H9 (cell line): ENCODE results near the gene CD244. TPM values are rescaled to one million over a fixed set of nuclear protein-coding genes. Genes with fewer than 3 reads are reported as not detected.

Experiments
- DNase-seq: peaks from one replicate; pipeline ENCODE4 v3.0.0-alpha.2; 2017
- H2AFZ ChIP-seq: one replicate; pipeline ENCODE4 v1.6.1; 2013; ENCODE audit warnings: mild to moderate bottlenecking, low read length, control low read depth, moderate library complexity
- H2AK5ac ChIP-seq: 2 replicates; pipeline ENCODE4 v1.6.1; 2013; ENCODE audit warnings: low read length, control low read depth, mixed read lengths; ENCODE audit not compliant: insufficient read length
- H2BK120ac ChIP-seq: one replicate; pipeline ENCODE4 v1.6.1; 2013; ENCODE audit warnings: low read depth, mild to moderate bottlenecking, low read length, control low read depth, inconsistent platforms; ENCODE audit not compliant: poor library complexity, severe bottlenecking
- H2BK12ac ChIP-seq: 2 replicates; pipeline ENCODE4 v1.6.1; 2013; ENCODE audit warnings: low read length, control low read depth, mixed read lengths, low read depth; ENCODE audit not compliant: insufficient read length
- H2BK15ac ChIP-seq: 2 replicates; pipeline ENCODE4 v1.6.1; 2013; ENCODE audit warnings: low read depth, low read length, control low read depth
- H2BK20ac ChIP-seq: one replicate; pipeline ENCODE4 v1.6.1; 2013; ENCODE audit warnings: low read depth, mild to moderate bottlenecking, low read length, control low read depth, inconsistent platforms; ENCODE audit not compliant: poor library complexity, severe bottlenecking
- H2BK5ac ChIP-seq: 2 replicates; pipeline ENCODE4 v1.6.1; 2013; ENCODE audit warnings: low read length, control low read depth, mixed read lengths; ENCODE audit not compliant: insufficient read length
- H3K14ac ChIP-seq: 2 replicates; pipeline ENCODE4 v1.6.1; 2013; ENCODE audit warnings: low read length, control low read depth; ENCODE audit not compliant: insufficient read depth
- H3K18ac ChIP-seq: 2 replicates; pipeline ENCODE4 v1.6.1; 2013; ENCODE audit warnings: low read depth, mild to moderate bottlenecking, mixed read lengths, low read length, control low read depth; ENCODE audit not compliant: insufficient read length
- H3K23ac ChIP-seq: 2 replicates; pipeline ENCODE4 v1.6.1; 2013; ENCODE audit warnings: low read length, control low read depth, mixed read lengths, low read depth; ENCODE audit not compliant: insufficient read length
- H3K23me2 ChIP-seq: 2 replicates; pipeline ENCODE4 v1.6.1; 2013; ENCODE audit warnings: low read depth, mild to moderate bottlenecking, mixed read lengths, low read length, control low read depth; ENCODE audit not compliant: insufficient read length, poor library complexity, severe bottlenecking
- H3K27ac ChIP-seq: 2 replicates; pipeline ENCODE4 v1.5.1; 2013; ENCODE audit warnings: low read length, control low read depth, mixed read lengths, low read depth; ENCODE audit not compliant: insufficient read length
- H3K27me3 ChIP-seq: 2 replicates; pipeline ENCODE4 v1.6.1; 2013; ENCODE audit warnings: low read length, control low read depth, inconsistent platforms; ENCODE audit not compliant: insufficient read depth
- H3K4ac ChIP-seq: 2 replicates; pipeline ENCODE4 v1.6.1; 2013; ENCODE audit warnings: low read depth, mild to moderate bottlenecking, control low read depth, inconsistent platforms, low read length, moderate library complexity
- H3K4me1 ChIP-seq: 2 replicates; pipeline ENCODE4 v1.6.1; 2013; ENCODE audit warnings: low read length, control low read depth, inconsistent platforms; ENCODE audit not compliant: insufficient read depth
- H3K4me2 ChIP-seq: 2 replicates; pipeline ENCODE4 v1.6.1; 2013; ENCODE audit warnings: low read length, control low read depth, mixed read lengths; ENCODE audit not compliant: insufficient read length, insufficient read depth
- H3K56ac ChIP-seq: 2 replicates; pipeline ENCODE4 v1.6.1; 2013; ENCODE audit warnings: low read depth, mild to moderate bottlenecking, mixed read lengths, low read length, control low read depth; ENCODE audit not compliant: insufficient read length
- H3K79me1 ChIP-seq: 2 replicates; pipeline ENCODE4 v1.6.1; 2013; ENCODE audit warnings: low read depth, mild to moderate bottlenecking, moderate library complexity, low read length, control low read depth, inconsistent platforms; ENCODE audit not compliant: insufficient read depth, poor library complexity, severe bottlenecking
- H3K79me2 ChIP-seq: 2 replicates; pipeline ENCODE4 v1.6.1; 2013; ENCODE audit warnings: low read length, control low read depth, inconsistent platforms; ENCODE audit not compliant: insufficient read depth
- H3K9ac ChIP-seq: 2 replicates; pipeline ENCODE4 v1.6.1; 2013; ENCODE audit warnings: low read length, control low read depth, mixed read lengths; ENCODE audit not compliant: insufficient read length; ENCODE audit errors: extremely low read depth
- H3K9me3 ChIP-seq: one replicate; pipeline ENCODE4 v1.6.1; 2013; ENCODE audit warnings: low read depth, low read length, inconsistent platforms; ENCODE audit not compliant: control insufficient read depth
- H3T11ph ChIP-seq: one replicate; pipeline ENCODE4 v1.6.1; 2013; ENCODE audit warnings: mild to moderate bottlenecking, low read length, control low read depth, inconsistent platforms
- H4K20me1 ChIP-seq: one replicate; pipeline ENCODE4 v1.6.1; 2013; ENCODE audit not compliant: control insufficient read depth, insufficient read length, insufficient read depth
- H4K5ac ChIP-seq: 2 replicates; pipeline ENCODE4 v1.6.1; 2013; ENCODE audit warnings: low read depth, mild to moderate bottlenecking, mixed read lengths, low read length, control low read depth; ENCODE audit not compliant: insufficient read length
- H4K8ac ChIP-seq: replicated peaks from 2 replicates; pipeline ENCODE4 v1.6.1; 2013; ENCODE audit warnings: low read length, control low read depth, mixed read lengths, low read depth; ENCODE audit not compliant: insufficient read length
- H4K91ac ChIP-seq: 2 replicates; pipeline ENCODE4 v1.6.1; 2013; ENCODE audit warnings: low read depth, mild to moderate bottlenecking, moderate library complexity, mixed read lengths, low read length, control low read depth; ENCODE audit not compliant: insufficient read length
- H3K27ac Mint-ChIP-seq, 3 experiments: 2 replicates in 2 of 3; 3 replicates in 1 of 3; pipeline ENCODE4 v1.8.0; 2020 to 2021; ENCODE audit warnings: mixed read lengths in 3 of 3, mild to moderate bottlenecking in 1 of 3, moderate library complexity in 1 of 3
- H3K27me3 Mint-ChIP-seq: 2 replicates; pipeline ENCODE4 v1.8.0; 2021; ENCODE audit warnings: low read depth, mild to moderate bottlenecking, moderate library complexity, mixed read lengths
- H3K36me3 Mint-ChIP-seq, 3 experiments: 2 replicates in 2 of 3; 3 replicates in 1 of 3; pipeline ENCODE4 v1.8.0; 2020 to 2021; ENCODE audit warnings: low read depth in 3 of 3, mixed read lengths in 3 of 3; ENCODE audit not compliant: insufficient read depth in 1 of 3
- H3K4me1 Mint-ChIP-seq, 2 experiments: 2 replicates each; pipeline ENCODE4 v1.8.0; 2020; ENCODE audit warnings: mixed read lengths in 2 of 2
- H3K4me3 Mint-ChIP-seq, 2 experiments: 2 replicates in 1 of 2; 3 replicates in 1 of 2; pipeline ENCODE4 v1.8.0; 2020 to 2021; ENCODE audit warnings: mild to moderate bottlenecking in 2 of 2, mixed read lengths in 2 of 2, moderate library complexity in 1 of 2
- H3K9me3 Mint-ChIP-seq, 2 experiments: 2 replicates in 1 of 2; 3 replicates in 1 of 2; pipeline ENCODE4 v1.8.0; 2020; ENCODE audit warnings: mild to moderate bottlenecking in 2 of 2, mixed read lengths in 2 of 2, moderate library complexity in 1 of 2
- CTCF ChIP-seq: fragments of 200-600 bp; sonication (generic); conservative IDR thresholded peaks from 3 replicates; pipeline ENCODE4 v1.8.0; 2021; ENCODE audit warnings: antibody characterized with exemption, mild to moderate bottlenecking
- total RNA-seq: library from RNA; stranded (reverse); gene quantifications from 2 replicates; pipeline ENCODE4 v1.2.1, GENCODE V29; 2021

CD244 gene
- total RNA-seq, 1 experiment from 2014 or later = not detected

- no peaks in the 10 kb centered on the region for H3K27me3 Mint-ChIP-seq
- Histone ChIP-seq H4K20me1 (no peaks in the 10 kb centered on the region), H2BK120ac (no peak overlapping the region), H2AK5ac (no peak overlapping the region), H3K27ac (no peak overlapping the region), H3K4me2 (no peak overlapping the region), H3K4ac (no peak overlapping the region), H2AFZ (no peak overlapping the region), H3K9ac (no peak overlapping the region), H3K79me1 (no peaks in the 10 kb centered on the region), H3K23me2 (no peaks in the 10 kb centered on the region), H4K91ac (no peak overlapping the region), H3K14ac (no peak overlapping the region), H2BK15ac (no peak overlapping the region), H4K5ac (no peak overlapping the region), H2BK5ac (no peak overlapping the region), H2BK20ac (no peak overlapping the region), H3T11ph (no peak overlapping the region), H3K27me3 (no peaks in the 10 kb centered on the region), H3K18ac (no peak overlapping the region), H3K79me2 (no peaks in the 10 kb centered on the region), H3K9me3 (no peaks in the 10 kb centered on the region), H3K23ac (no peak overlapping the region), H3K56ac (no peak overlapping the region), H4K8ac (no peak overlapping the region), H2BK12ac (no peak overlapping the region), H3K4me1 (peaks cover 2% of the 10 kb centered on the region; the same call in 1 of the 2 replicates)
- peaks cover 12 to 15% of the 10 kb centered on the region in 2 experiments; a peak in 4 of 5 replicates for H3K9me3 Mint-ChIP-seq
- no peak overlapping the region for H3K4me3 Mint-ChIP-seq
- peaks cover 0 to 15% (median 3%) of the 10 kb centered on the region in 3 experiments; a peak in 4 of 7 replicates for H3K36me3 Mint-ChIP-seq
- no peak for DNase-seq
- no peak overlapping the region for H3K27ac Mint-ChIP-seq
- peaks cover 20 to 24% of the 10 kb centered on the region in 2 experiments for H3K4me1 Mint-ChIP-seq
- no peak for TF ChIP-seq CTCF
Measured at GRCh38 chr1:160806784-160807183, 55.9 kb downstream of the CD244 start.
